Measurements from ENCODE around the gene UBE4A. TPM values are rescaled to one million over a fixed set of nuclear protein-coding genes. Genes with fewer than 3 reads are reported as not detected.

The UBE4A gene
- total and polyA plus RNA-seq, 10 of the 15 experiments (the other 5 are each of a cell fraction or from before 2014, with no cell fraction given): 6.2 to 39.6 (median 30.3) TPM

DNA sequence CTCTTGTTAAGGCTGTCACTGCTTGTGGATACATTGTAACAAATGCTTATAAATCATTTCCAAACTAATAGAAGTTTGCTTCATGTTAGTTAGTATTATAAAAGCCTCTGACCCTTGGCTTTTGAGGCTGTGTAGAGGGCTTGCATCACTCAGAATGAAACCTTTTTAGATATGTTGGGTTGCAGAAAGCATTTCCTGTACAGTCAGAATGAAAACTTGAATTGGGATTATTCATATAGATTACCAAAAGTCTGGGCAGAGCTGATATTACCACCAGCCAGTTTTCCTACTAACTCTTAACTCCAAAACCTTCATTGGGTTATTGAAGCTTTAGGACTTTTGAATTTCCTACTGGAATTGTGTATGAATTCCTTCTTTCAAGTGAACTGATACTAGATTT is 88.9 kb downstream of the UBE4A start (continued):
- peak; percentile 98 for TF ChIP-seq DPF2 (IDR thresholded peaks at IDR 0.05)
- no peak for TF ChIP-seq MEF2B (IDR thresholded peaks at IDR 0.05; ENCODE audit: partially characterized antibody, poor library complexity, severe bottlenecking)
- no peak for TF ChIP-seq ZZZ3 (IDR thresholded peaks at IDR 0.05; ENCODE audit: control insufficient read depth, insufficient read length, low read depth)
- TF ChIP-seq HDGF (IDR thresholded peaks at IDR 0.05): no peak
- TF ChIP-seq ASH2L (IDR thresholded peaks at IDR 0.05; ENCODE audit: borderline replicate concordance, low read depth): no peak
- no peak for TF ChIP-seq TBL1XR1 (IDR thresholded peaks at IDR 0.05; ENCODE audit: low read depth, low read length)
- no peak for TF ChIP-seq ZNF687 (IDR thresholded peaks at IDR 0.05)
- no peak for TF ChIP-seq NRF1 (conservative IDR thresholded peaks at IDR 0.05; ENCODE audit: low read depth, low read length)
- peak in 1 of 2 experiments; percentile 25; a peak in 2 of 4 replicates for TF ChIP-seq BHLHE40 (IDR thresholded peaks at IDR 0.05; ENCODE audit: borderline replicate concordance in 1 of 2, low read depth in 2 of 2, low read length in 1 of 2)
- peak; percentile 71; the same call in 1 of the 2 replicates for TF ChIP-seq ZBED1 (IDR thresholded peaks at IDR 0.05; ENCODE audit: borderline replicate concordance)
- peak; percentile 76 for TF ChIP-seq ZNF24 (IDR thresholded peaks at IDR 0.05)
- no peak for TF ChIP-seq RFX5 (IDR thresholded peaks at IDR 0.05; ENCODE audit: low read depth, low read length)
- TF ChIP-seq ZSCAN29 (IDR thresholded peaks at IDR 0.05): no peak
- TF ChIP-seq MYC (IDR thresholded peaks at IDR 0.05; ENCODE audit: insufficient read depth, insufficient read length, insufficient replicate concordance, low read length, severe bottlenecking): no peak
- no peak for TF ChIP-seq ZBTB40 (IDR thresholded peaks at IDR 0.05; ENCODE audit: borderline replicate concordance)
- TF ChIP-seq CREB1 (IDR thresholded peaks at IDR 0.05; ENCODE audit: low read depth): no peak
- TF ChIP-seq JUNB (IDR thresholded peaks at IDR 0.05): peak; percentile 99
- TF ChIP-seq YBX1 (IDR thresholded peaks at IDR 0.05): no peak
- no peak for TF ChIP-seq NR2C2 (IDR thresholded peaks at IDR 0.05; ENCODE audit: borderline replicate concordance, control insufficient read depth, insufficient read length, low read depth)
- TF ChIP-seq HCFC1 (IDR thresholded peaks at IDR 0.05; ENCODE audit: low read length): no peak
- TF ChIP-seq EP300 (IDR thresholded peaks at IDR 0.05; ENCODE audit: borderline replicate concordance in 1 of 2, control insufficient read depth in 1 of 2, low read depth in 2 of 2, low read length in 2 of 2): peak; percentile 41 to 91; a peak in 3 of 4 replicates
- TF ChIP-seq BMI1 (IDR thresholded peaks at IDR 0.05; ENCODE audit: borderline replicate concordance): peak; percentile 75
- no peak for TF ChIP-seq POLR2AphosphoS2 (IDR thresholded peaks at IDR 0.05; ENCODE audit: low read depth, low read length)
- no peak for TF ChIP-seq MXI1 (IDR thresholded peaks at IDR 0.05; ENCODE audit: low read depth, low read length)
